ENCODE results near the gene TRAPPC10.

TRAPPC10 gene

DNA sequence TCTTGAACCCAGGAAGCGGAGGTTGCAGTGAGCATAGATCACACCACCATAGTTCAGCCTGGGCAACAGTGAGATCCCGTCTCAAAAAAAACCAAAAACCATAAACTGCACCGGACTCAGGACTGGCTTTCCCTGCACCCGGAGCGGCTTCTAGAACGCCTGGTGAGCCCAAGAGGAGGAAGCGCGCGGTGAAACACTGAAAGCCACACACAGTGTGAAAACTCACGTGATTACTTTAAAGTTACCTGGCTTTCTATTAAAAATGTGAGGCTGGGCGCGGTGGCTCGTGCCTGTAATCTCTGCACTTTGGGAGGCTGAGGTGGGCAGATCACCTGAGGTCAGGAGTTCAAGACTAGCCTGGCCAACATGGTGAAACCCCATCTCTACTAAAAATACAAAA lies 7.0 kb upstream of the TRAPPC10 start:
- FAIRE-seq, result no peak

DNA sequence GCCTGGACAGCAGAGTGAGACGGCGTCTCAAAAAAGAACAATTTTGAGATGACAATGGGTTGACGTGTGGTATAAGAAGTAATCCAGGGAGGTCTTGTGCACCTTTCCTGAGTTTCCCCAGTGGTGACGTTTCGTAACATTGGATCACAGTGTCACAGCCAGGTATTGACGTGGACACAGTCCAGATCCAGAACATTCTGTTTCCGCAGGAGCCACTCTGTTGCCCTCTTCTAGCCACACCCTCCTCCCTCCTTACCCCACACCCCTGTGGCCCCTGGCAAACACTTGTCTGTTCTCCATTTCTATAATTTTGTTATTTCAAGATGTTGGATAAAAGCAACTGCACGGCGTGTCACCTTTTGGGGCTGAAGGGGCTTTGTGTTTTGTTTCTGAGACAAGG lies 6.5 kb upstream of the TRAPPC10 start:
- no peak for FAIRE-seq

DNA sequence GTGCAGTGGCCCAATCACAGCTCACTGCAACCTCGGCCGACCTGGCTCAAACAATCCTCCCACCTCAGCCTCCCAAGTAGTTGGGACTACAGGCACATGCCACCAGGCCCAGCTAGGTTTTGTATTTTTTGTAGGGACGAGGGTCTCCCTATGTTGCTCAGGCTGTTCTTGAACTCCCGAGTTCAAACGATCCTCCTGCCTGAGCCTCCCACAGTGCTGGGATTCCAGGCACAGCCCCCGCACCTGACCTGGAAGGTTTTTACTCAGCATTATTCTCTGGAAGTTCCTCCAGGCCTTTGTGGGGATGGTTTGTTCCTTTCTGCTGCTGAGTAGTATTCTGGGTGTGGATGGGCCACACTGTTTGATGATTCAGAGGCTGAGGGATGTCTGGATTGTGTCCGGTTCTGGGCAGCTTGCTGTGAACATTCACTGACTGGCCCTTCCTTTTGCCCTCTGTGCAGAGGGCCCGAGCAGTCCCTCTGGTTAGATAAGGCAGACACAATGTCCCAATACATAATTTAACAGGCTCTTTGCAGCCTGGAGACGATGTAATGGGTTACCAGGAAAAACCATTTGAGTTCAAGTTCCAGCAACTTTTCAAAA lies 6.0 kb upstream of the TRAPPC10 start:
- no peak for FAIRE-seq

DNA sequence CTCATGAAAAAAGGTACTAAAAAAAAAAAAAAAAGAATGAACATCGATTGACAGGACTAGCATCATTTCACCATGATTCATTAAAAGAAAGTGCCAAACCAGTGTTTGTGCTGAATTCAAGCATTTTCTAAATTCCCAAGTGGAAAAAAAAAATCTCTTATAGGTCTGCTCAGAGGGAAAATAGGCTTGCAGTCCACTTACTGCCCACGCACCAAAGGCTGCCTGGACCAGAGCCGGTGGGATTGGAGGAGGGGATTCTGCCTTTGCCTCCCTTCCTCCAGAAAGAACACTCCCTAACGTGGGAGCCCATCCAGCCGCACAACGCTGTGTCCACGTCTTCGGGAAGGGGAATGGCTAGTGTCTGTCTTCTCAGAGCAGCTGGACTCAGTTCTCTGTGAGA lies 5.5 kb upstream of the TRAPPC10 start:
- no peak for FAIRE-seq

DNA sequence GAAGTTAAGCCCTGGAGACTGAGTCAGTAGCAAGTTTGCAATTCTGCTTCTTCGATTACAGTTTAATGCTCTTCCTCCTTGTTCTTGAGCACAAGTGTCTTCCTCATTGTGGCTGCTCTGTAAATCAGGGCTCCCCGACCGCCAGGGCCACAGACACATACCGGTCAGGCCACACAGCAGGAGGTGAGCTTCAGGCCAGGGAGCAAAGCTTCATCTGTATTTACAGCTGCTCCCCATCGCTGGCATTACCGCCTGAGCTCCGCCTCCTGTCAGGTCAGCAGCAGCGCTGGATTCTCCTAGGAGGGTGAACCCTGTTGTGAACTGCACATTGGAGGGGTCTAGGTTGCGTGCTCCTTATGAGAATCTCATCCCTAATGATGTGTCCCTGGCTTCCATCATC lies 1.7 kb upstream of the TRAPPC10 start:
- no peak for FAIRE-seq

DNA sequence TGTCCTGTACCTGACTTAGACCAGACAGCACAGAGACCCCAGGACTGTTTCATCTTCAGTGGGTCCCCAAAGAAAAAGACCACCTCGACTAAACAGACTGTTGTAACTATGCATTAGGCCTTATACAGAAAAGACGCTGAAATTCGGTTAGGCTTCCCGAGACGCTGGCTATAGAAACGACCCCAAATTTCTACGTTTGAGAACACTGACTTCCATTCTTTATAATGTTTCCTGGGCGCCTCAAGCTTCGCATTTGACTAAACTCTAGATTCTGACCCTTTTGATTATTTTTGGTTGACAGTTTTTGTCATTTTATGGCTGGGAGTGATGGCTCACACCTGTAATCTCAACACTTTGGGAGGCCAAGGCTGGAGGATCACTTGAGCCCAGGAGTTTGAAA lies 986 bp upstream of the TRAPPC10 start:
- no peak for FAIRE-seq

DNA sequence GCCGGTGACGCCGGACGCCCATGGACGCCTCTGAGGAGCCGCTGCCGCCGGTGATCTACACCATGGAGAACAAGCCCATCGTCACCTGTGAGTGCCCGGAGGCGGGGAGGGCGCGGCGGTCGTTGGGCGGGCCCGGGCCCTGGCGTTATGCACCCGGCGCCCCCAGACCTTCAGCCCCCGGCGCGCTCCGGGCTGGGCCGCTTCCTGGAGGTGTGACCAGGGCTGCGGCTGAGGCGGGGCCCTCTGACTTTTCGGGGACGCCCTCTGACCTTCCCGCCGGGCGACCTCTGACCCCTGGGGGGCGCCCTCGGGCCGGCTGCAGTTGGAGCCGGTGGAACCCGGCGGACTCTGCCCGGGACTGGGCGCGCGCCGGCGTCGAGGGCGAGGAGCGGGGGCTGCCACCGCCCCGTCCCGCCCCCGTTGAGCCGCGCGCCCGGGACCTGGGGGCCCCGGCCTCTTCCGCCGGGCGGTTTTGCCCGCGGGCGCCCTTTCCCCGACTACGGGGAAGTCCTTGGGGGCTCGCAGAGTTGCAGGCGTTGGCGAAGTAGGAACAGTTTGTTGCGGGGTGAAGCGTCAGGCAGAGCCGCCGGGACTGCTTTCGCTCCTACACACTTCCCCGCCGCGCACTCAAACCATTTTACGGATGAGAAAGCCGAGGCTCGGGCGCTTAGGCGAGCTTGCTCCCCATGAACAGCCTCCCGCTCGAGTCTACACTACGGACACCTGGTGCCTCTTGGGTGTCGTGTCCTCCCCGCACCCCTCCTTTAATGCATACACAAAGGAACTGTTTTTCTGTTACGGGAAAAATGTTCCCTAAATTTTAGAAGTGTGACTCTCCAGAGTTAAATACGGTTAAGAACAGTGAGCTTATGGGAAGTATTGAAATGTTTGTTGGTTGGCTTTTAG lies 618 bp downstream of the TRAPPC10 start:
- FAIRE-seq, result no peak

DNA sequence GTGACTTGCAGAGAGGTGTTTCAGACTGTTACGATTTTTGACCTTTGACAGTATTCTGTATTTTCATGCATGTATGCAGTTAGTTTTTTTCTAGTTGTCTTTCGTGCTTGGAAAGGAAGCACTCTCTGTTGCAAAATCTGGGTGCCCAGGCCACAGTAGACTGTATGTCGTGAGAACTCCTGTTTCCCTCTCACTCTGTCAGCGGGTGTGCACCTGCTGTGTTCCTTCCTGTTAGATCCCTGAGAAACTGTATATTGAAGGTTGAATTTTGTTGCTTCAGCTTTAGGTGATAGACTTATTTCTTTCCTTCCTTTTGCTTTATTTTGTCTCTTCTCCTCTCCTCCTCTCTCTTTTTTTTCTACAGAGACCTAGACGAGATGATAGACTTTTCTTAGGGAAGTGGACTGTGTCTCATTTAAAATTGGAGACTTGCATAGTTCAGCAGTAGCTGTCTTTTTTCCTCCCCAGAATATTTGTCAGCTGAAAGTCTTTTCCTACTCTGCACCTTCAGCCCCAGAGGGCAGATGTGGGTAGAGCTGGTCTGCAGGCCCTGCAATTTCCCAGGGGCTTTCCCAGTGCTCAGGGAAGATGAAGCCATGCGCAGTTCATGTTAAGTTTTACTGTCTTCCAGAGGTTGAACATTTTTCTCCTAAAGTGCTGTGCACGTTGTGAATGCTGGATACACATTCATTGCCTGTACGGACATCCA lies 1.4 kb downstream of the TRAPPC10 start:
- no peak for FAIRE-seq

DNA sequence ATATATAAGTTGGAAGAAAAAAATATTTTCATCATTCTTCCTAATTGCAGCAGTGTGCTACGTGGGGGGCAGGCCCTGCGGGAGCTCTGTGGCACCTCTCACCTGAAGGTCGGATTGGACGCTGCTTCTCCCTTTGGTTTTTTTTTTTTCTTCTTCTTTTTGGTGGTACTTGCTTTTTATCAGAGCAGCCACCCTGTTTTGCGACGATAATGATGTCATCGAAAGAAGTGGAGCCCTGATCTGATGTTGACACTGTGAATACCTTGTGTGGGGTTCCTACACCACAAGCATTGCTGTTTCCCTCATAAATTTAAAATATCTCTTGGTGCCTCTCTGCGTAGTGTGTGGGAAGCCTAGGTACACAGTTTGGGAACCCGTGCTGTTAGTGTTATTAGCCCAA lies 5.5 kb downstream of the TRAPPC10 start:
- no peak for FAIRE-seq

DNA sequence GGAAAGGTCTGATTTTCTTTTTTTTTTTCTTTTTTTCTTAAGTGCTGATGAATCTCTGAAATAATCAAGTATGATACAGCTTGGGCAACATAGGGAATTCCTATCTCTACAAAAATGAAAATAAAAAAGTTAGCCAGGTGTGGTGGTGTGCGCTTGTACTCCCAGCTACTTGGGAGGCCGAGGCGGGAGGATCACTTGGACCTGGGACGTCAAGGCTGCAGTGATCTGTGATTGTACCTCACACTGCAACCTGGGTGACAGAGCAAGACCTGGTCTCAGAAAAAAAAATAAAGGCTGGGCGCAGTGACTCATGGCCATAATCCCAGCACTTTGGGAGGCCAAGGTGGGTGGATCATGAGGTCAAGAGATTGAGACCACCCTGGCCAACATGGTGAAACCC lies 6.0 kb downstream of the TRAPPC10 start:
- FAIRE-seq, result no peak

DNA sequence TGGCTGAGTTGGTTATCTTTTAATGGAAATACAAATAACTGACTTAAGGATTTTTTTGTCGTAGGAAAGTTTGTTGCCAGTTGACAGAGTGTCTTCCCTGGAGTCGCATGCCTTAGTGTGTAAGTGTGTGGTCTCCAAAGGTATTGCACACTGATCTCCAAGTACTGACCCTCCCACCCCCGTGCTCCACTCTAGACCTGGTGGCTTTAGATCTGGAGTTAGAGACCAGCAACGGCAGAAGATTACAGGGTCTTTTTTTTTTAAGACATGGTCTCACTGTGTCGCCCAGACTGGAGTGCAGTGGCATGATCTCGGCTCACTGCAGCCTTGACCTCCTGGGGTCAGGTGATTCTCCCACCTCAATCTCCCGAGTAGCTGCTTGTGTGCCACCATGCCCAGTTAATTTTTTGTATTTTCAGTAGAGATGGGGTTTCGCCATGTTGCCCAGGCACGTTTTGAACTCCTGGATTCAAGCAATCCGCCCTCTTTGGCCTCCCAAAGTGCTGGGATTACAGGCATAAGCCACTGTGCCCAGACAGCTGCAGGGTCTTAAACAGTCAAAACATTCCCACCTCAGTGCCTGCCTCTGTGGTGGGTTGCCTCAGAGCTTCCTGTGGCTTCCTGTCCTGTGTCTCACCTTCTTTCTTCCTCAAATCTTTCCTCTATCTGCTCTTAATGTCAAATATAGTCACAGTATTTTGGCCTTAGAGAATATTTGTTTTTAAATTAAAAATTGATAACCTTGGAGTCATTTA lies 6.9 kb downstream of the TRAPPC10 start:
- FAIRE-seq, result no peak

DNA sequence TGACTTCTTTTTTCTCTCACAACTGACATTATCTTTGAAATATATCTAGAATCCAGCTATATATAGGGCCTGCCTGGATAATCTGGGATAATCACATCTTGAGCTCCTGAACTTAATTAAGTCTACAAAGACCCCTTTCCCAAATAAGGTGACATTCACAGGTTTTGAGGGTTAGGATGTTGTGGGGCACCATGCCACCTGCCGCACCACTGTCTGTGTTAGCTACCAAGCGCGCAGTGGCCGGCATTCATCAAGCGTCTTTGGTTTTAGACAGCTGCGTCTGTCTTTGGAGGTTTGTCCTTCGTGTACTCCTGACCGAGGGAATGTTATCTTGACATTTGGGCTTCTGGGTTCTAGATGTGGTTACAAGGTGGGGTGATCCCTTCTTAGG lies 7.5 kb downstream of the TRAPPC10 start:
- FAIRE-seq, result no peak

DNA sequence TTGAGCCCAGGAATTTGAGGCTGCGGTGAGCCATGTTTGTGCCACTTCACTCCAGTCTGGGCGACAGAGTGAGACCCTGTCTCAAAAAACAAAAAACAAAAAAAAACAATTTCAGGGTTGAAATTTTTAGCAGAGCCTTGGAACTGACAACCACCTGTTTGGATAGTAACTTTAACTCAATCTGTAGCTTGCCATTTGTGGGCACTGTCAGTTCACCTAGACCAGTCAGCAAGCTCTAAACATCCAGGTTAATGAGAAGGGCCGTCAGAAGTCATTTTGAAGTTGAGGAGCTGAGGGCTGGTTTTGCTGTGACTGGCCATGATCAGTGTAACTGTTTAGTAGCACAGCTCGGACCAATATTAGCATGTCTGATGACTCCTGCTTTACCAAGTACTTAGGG lies 8.4 kb downstream of the TRAPPC10 start:
- FAIRE-seq, result no peak

DNA sequence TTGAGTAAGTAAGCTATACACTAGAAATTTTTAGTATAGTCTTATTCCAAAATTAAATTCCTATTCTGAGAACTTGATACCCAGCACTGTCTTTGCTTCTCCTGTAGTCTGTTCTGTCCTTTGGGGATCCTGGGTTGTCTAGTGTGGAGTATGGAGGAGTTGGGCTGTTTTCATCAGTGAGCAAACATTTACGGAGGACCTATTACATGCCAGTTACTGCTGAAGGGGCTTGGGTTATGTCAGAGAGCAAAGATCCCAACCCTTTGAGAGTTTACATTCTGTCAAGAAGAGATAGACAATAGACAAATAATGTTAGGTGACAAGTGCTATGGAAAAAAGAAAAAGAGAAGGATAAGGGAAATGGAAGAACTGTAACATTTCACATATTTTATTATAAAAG lies 9.0 kb downstream of the TRAPPC10 start:
- FAIRE-seq, result no peak

DNA sequence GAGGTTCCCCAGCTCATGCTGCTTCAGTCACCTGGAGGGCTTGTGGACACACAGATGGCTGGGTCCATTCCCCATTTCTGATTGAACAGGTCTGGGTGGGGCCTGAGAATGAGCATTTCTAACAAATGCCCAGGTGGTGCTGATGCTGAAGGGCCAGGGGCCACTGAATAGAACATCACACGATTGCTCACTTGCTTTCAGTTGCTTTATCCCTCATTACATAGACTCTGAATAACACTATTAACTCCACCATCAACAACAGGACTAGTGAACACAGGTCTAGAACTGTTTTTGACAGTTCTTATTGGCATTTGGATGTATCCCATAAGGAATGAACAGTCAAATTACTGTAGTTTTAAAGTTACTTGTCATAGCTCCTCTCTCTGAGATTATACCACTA lies 12.1 kb downstream of the TRAPPC10 start:
- FAIRE-seq, result no peak

DNA sequence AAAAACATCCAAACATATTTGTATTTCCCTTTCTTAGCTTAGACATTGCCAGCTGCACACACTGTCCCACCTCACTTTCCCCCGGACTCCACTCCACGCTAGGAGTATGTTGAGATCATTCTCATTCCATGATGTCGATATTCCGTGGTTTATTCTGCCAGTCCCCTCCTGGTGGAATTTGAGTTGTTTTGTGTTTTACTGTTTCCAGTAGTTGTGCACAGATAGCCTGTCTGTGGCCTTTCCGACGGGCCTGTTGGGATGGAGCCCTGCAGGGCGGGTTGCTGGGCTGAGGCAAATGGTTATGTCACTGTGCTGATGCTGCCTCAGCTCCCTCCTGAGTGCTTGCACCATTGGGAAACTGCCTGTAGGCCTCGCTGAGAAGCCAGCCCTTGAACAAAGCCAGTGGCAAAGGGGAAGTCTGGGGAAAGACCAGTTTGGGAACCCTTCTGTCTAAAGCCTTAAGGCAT lies 12.8 kb downstream of the TRAPPC10 start:
- FAIRE-seq, result no peak

DNA sequence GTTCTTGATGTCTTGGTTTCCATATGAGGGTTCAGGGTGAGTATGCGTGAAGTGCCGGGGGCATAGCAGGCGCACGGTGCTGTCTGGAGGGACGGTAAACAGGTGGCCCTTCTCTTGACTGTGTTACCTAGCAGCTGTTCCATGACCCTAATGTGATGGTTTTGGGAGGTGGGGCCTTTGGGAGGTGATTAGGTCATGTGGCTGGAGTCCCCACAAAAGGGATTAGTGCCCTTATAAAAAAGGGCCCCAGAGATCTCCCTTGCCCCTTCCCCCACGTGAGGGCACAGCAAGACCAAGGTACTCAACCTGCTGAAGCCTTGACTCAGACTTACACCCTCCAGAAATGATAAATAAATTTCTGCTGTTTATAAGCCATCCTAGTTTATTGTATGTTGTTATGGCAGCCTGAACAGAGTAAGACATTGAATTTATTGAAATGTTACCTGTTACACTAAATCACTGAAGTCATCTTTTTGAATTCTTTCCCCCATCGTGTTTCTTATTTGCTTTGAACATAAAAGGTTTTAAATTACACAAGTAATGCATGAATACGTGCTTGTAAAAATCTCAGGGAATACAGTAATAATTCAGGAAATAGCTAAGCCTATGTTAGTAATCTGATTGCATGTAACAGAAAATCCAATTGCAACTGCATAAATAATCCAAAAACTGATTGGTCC lies 15.6 kb downstream of the TRAPPC10 start:
- no peak for FAIRE-seq

DNA sequence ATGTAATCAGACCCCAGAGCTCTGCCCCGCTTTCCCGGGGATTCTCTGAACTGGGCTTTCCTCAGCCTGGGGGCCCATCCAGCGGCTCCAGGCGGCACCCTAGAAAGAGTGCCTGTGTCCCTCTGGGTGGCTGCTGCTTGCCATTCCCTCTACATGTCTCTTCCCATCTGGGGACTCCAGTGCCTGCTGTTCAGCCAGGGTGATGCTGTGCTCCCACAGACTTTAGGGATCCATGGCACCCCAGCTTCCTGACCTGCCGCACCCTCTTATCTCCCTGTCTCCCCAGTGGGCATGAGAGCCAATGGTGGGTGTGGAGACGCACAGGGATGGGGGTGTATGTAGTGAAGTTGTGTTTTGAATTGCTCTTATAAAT lies 16.2 kb downstream of the TRAPPC10 start:
- no peak for FAIRE-seq

DNA sequence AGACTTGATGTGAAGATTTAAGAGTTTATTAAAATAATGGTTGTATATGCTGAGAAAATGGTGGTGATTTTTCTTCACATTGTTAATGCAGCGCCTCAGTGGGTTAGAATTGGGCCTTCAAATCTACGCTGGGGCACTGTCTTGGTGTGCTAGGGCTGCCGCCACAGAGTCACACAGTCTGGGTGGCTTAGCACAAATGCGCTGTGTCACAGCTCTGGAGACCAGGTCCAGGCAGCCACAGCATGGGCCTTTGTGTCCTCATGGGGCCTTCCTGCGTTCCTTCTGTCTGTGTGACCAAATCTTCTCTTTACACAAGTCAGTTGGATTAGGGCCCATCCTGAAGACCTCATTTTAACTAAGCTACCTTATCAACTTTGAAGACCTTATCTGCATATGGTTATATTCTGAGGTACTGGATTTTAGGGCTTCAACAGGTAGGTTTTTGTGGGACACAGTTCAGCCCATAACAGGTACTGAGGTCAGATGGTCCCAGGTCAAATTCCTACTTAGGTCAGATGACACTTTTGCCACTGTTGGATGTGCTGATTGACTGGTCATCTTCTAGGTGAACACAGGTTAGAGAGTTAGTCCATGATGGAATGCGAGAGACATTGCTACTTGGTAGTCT lies 17.5 kb downstream of the TRAPPC10 start:
- FAIRE-seq, result no peak

DNA sequence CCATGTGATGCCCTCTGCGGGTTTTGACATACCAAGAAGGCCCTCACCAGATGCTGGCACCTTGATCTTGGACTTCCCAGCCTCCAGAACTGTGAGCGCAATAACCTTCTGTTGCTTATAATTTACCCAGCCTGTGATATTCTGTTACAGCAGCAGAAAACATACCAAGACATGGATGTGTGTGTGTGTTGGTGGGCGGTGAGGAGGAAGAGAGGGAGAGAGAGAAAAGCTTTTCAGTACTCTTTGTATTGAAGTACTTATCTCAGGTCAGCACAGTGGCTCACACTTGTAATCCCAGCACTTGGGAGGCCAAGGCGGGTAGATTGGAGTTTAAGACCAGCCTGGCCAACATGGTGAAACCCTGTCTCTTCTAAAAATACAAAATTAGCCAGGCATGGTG lies 23.1 kb downstream of the TRAPPC10 start:
- no peak for FAIRE-seq

DNA sequence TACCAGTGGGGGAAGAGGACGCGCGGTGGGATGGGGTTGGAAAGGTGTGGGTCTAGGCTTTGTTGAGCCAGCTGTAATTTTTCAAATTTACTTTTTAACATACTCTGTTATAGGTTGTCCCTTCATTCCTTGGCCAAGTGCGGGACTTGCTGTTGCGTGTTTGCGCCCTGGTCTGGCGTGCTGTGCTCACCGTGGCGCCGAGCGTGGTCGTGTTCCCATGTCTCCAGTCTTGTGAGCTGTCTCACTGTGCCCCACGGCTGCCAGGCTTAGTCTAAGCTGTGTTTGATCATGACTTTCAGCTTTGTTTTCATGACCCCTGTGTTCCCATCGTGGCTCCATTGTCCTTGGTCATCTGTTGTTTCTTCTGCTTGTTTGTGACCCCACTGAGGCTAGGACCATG lies 26.0 kb downstream of the TRAPPC10 start:
- no peak for FAIRE-seq

DNA sequence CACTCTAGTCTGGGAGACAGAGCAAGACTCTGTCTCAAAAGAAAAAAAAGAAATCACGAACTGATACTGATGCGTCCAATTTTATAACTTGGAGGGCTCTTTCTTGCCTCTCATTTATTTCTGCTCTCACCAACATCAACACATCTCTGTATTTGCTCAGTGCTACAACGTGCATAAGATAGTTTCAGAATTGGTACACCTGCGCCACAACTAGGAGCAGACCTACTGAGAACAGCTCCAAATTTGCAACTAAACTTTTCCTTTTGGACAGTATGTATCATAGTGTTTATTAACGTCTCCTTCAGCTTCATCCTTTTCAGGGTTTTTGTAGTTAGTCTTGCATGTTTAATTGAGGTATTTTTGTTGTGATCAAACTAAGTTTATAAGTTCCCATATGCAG lies 27.7 kb downstream of the TRAPPC10 start:
- no peak for FAIRE-seq

Data from islet of Langerhans (tissue), 1 donor.